Myocyte (in vitro differentiated cells): ENCODE measurements around the gene LPIN2. TPM values are rescaled to one million over a fixed set of nuclear protein-coding genes. Genes with fewer than 3 reads are reported as not detected.

ENCODE experiments used
- DNase-seq: peaks from one replicate; pipeline ENCODE4 v3.0.0-alpha.2; 2012; ENCODE audit warnings: low read depth
- total RNA-seq: library from RNA; depleted of rRNA; stranded (reverse); fragments of >200 nt; gene quantifications from 2 replicates; pipeline ENCODE4 v1.2.3, GENCODE V29; 2014

Gene LPIN2
- total RNA-seq, 1 donor from 2014 or later, result 28.7 TPM

DNA sequence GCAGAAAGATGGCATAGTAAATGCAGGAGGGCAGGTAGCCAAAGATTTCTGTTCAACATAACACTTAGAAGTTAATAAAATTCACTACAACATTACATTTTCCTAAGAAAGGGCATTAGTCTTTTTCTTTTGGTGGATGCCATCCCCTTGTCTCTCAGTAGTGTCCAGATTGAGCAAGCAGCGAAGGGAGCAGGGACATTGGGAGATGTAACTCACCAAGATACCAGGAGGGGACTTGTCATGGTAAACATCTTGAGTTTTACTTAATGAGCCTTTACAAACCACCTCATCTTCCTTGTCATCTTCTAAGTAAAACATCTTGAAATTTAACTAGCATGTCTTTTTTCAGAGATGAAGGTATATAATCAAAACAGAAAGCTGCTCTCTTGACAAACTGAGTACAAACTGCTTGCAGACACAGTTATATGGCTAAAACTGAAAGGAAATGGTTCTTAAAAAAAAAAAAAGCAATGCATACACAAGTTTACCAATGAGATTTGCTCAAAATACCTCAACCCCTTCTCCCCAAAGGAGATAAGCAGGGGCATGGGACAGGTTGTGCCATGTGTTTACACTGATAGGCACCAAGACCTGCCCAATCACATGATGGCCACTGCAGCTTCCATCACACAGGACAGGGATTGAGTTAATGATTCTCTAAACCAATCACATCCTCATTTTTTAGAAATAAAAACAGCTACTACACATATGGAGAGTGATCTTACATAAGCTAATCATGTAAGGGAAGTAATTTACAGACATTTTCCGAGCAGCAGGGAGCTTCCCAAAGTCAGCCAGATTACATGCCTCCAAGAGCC is 30.3 kb downstream of the LPIN2 start:
- no peak for DNase-seq

DNA sequence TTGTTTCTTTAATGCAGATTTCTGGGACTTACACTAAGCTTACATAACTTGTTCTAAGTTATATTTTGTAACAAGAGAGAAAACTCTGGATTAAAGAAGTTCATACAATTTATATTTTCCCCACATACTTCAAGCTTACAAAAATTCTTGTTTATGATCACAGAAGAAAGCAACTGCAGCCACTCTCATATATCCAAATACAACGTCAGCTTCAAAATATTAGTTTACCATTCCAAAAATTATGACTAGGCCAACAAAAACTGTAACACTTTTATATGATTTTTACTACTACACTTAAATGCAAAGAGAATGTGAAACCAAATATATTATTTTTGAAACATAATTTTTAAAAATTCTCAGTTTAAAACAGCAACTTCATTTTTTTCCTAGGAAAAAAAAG is 30.9 kb downstream of the LPIN2 start:
- DNase-seq, result no peak

- peak; percentile 40 for DNase-seq
Observed at GRCh38 chr18:2981212-2981728, 31.7 kb downstream of the LPIN2 start.

DNA sequence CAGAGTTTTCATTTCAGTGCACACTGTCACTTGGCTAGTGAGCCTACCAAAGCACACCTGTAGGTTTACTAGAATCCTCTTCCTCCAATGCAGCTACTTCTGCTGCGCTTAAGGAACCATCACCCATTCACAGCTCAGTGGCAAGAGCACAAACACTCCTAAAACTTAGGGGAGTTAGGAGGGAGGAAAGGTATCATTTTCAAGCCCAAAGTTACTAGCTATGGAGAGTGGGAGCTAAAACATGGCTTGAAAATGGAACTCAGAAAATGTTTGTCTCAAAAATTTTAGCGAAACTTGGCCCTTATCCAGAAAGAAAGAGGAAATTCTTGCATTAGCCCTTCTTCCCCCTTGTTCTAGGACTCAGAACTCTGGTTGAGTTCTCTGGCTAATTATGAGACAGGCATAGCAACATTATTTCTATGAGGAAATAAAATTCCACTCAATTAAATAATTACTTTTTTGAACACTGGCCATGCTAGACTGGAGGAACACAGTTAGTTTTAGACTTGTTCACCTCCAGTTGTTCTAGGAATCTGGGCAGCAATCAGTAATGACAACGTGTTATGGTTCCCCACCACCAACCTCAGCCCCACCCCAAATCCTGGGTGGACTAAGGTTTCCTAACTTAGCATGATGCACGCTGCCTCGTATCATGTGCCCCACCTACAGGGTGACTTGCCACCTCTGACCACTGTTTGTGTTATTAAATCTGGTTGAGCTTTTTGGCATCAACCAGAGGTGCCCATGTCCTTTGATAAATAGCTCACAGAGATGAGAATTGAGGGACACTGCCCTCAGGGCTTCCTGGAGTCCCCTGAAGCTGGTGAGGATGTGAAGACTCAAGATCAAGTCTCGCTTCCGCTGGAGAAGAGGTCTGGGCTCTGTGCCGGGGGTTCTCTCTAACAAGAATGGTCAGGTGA is 32.8 kb downstream of the LPIN2 start:
- DNase-seq, result peak; percentile 70

DNA sequence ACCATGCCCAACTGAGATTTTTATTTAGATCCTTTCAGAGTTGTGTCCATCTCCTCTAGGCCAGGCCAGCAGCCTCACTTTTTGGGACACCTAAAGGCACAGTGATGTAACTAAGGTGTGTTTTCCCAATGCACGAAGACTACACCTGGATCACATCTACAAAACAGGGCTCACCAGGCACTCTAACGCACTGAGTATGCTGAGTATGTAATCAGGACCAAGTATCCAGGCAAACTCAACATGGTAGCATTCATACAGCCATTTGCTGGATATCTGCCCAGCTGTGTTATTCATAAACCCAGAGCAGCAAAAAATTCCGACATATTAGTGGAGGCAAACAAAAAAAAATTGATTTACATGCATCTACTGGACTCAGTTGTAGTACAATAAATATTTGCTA is 33.8 kb downstream of the LPIN2 start:
- no peak for DNase-seq

DNA sequence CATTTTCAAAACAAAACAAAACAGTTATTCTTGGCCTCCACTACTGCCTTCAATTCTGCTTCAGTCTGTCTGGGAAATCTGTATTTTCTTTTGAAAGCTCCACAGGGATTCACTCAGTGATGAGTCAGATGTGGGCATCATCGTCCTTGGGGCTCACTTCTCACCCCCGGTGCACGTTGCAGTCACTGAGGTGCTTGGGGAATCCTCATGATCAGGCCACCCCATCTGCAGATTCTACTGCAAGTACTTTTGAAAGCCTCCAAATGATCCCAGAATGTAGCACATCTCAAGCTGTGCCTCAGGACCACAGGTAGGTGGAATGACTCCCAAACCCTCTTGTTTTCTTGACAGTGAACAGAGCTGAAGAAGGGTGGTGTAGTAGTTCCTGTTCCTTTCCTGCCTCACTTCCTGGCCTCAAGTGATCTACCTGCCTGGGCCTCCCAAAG is 34.3 kb downstream of the LPIN2 start:
- DNase-seq, result peak; percentile 45

- DNase-seq, result no peak
Observed at GRCh38 chr18:2978208-2978607, 34.7 kb downstream of the LPIN2 start.

- no peak for DNase-seq
Observed at GRCh38 chr18:2976218-2977132, 36.5 kb downstream of the LPIN2 start.

DNA sequence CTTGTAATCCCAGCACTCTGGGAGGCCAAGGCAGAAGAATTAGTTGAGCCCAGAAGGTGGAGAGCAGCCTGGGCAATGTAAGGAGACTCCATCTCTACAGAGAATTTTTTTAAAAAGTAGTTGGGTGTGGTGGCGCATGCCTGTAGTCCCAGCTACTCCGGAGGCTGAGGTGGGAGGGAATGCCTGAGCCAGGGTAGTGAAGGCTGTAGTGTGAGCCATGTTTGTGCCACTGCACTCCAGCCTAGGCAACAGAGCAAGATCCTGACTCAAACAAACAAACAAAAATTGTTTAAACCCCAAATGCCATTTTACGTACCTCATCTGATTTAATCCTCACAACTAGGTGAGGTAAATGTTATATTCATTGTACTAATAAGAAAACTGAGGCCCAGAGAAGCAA is 38.2 kb downstream of the LPIN2 start:
- no peak for DNase-seq

DNA sequence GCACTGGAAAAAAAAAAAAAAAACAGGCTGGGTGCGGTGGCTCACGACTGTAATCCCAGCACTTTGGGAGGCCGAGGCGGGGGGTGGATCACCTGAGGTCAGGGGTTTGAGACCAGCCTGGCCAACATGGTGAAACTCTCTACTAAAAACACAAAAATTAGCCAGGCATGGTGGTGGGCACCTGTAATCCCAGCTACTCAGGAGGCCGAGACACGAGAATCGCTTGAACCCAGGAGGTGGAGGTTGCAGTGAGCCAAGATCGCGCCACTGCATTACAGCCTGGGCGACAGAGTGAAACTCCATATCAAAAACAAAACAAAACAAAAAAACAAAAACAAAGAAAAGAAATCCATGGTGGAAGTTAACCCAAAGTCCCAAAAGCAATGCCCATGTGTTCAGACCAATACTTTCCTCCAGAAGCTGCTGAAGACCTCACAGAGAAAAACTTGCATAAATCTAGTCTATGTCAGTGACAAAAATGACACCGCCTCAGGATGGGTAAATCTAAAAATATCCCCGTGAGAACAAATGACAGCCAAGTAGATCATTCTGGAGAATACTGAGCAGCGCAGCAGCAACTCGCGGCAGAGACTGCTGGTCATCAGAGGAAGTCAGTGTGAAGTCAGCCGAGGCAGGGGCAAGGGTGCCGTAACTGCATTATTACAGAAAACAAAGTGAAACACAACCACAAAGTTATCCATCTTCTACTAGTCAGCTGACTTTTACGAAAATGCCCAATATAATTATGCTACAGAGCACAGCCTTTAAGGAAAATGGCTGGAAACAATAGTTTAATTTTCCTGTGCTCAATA is 41.0 kb downstream of the LPIN2 start:
- DNase-seq, result no peak

DNA sequence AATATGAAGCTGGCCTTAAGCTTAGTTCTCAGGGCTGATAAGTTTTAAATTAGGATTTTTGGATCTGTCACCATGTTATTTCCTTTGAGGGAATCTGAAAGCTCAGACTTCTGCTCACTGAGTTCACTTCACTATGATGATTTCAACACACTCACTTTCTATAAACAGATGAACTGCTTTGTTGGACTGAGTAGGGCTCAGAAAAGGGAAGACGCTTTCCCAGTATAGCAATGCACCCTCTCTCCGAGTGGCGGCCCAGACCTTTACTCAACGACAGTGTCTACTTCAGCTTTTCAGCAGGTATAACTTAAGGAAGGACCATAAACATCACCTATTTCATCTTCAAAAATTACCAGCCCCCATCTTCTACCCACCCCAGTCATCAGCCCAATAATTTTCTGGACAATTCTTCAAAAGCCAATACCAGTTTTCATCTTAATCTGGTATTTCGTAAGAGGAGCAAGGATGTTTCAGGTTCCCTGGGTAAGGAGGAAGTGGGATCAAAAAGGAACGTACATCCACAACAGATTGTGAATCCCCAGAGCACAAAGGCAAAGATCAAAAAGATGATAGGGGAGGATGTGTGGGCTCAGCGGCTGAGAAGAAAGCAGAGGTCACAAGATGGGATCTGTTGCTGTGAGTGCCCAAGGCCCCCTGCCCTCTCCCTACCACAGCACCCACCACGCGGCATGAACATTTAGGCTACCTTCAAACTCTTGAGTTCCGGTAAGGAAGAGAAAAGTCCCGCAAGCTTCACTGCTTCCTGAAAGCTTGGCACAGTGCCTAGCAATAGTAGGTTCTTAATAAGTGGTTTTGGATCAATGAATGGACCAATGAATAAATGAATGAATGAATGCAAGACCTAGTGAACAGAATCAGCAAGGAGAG is 41.9 kb downstream of the LPIN2 start:
- no peak for DNase-seq

- no peak for DNase-seq
Observed at GRCh38 chr18:2970344-2970743, 42.6 kb downstream of the LPIN2 start.

- DNase-seq, result no peak
Observed at GRCh38 chr18:2969695-2970094, 43.2 kb downstream of the LPIN2 start.

DNA sequence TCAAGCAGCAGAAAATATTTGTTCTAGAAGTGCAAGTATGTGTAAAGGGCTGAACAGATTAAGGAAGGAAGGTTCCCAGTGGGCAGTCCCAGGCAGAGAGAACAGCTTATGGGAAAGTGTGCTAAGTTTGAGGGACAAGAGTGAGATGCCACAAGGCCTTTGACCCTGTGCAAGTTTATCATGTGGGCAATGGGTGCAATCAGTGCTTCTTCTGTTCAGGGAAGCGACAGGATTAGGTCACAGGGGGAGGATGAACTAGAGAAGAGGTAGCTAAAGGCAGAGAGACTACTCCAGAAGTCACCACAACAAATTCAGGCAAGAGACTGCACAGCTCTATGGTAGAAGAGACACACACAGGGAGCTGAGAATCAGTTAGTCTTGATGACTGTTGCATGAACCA is 44.3 kb downstream of the LPIN2 start:
- DNase-seq, result no peak

- no peak for DNase-seq
Observed at GRCh38 chr18:2967820-2968219, 45.1 kb downstream of the LPIN2 start.

- DNase-seq, result no peak
Observed at GRCh38 chr18:2967357-2967756, 45.6 kb downstream of the LPIN2 start.

DNA sequence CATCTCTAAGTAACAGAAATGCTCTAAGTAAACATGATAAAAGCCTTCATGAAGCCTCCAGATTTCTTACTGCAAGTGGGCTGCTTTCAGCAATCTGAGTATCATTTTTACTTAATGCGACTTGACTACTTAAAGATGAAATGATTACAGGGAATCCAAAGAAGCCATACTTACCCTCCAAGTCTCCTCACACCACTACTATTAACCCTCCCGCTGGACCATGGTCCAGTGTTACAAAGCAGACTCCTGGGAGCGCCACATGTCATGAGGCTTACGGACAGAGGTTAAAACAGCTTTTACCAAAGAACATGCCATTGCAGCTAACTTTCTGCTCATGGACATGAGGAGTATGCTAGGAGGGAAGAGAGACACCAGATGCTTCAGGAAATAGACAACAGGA is 46.4 kb downstream of the LPIN2 start:
- no peak for DNase-seq

DNA sequence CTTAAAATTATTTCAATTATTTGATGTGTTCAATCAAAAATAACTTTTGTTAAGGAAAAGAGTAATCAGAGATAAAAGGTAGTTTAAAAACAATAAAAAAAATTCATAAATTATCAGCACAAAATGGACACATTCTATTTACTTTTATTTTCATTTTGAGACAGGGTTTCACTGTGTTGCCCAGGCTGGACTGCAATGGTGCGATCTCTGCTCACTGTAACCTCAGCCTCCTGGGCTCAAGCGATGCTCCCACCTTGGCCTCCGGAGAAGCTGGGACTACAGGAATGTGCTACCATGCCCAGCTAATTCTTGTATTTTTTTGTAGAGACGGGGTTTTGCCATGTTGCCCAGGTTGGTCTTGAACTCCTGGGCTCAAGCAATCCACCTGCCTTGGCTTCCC is 47.1 kb downstream of the LPIN2 start:
- no peak for DNase-seq

DNA sequence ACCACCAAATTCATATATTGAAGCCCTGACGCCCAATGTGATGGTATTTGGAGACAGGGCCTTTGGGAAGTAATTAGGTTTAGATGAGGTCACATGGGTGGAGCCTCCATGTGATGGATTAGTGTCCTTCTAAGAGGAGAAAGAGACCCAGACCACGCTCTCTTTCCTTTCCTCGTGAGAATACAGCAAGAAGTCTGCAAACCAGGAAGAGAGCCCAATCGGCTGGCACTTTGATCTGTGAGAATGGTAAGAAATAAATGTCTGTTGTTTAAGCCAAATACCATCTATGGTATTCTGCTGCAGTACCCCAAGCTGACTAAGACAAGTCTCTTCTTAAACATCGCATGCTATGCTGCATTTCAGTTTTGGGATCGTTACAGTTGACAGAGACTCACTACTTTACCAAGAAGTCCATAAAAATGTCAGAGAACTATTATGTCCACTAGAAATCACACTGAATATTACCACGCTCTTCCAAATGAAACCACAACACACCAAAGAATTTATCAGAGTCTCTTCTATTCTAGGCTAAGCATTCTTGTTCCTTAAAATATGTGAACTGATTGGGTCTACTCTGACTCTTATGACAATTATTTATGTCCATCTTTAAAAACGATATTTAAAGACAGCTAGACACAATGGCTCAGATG is 48.5 kb downstream of the LPIN2 start:
- DNase-seq, result no peak
